Caco-2 (cell line): ENCODE measurements around the gene TMEM91. TPM values are rescaled to one million over a fixed set of nuclear protein-coding genes. Genes with fewer than 3 reads are reported as not detected.

ENCODE experiments used
- BruUV-seq: library from RNA; stranded (reverse); fragments of 400-500 nt; replicated peaks from 2 replicates; lab custom pipeline; 2021; lab: Mats Ljungman, UMichigan
- CTCF ChIA-PET: fragments of 300-600 bp; sonication (Branson Sonifier 250); formaldehyde crosslinking; loops from one replicate; lab custom pipeline; 2022; ENCODE audit warnings: antibody characterized with exemption; lab: Charles Lee
- POLR2A ChIA-PET: fragments of 300-600 bp; sonication (Branson Sonifier 250); formaldehyde crosslinking; loops from one replicate; lab custom pipeline; 2022; ENCODE audit warnings: antibody characterized with exemption; lab: Charles Lee
- DNase-seq, 2 experiments: peaks; one replicate each; pipeline versions ENCODE4 v3.0.0 to v3.0.0-alpha.2; 2020 to 2022
- H3K27me3 ChIP-seq: replicated peaks from 2 replicates; pipeline ENCODE4 v1.6.0; 2011; ENCODE audit warnings: low read length; ENCODE audit not compliant: control insufficient read depth, insufficient read depth
- H3K36me3 ChIP-seq: 2 replicates; pipeline ENCODE4 v1.5.1; 2011; ENCODE audit warnings: low read length; ENCODE audit not compliant: control insufficient read depth, insufficient read depth
- H3K4me1 ChIP-seq: fragments of 250-450 bp; sonication (Bioruptor Pico); 2 replicates; pipeline ENCODE4 v1.5.1; 2020; ENCODE audit warnings: mild to moderate bottlenecking
- H3K4me3 ChIP-seq: 2 replicates; pipeline ENCODE4 v1.5.1; 2011; ENCODE audit warnings: low read depth, mild to moderate bottlenecking, control low read depth, low read length
- H3K9me3 ChIP-seq: fragments of 250-450 bp; sonication (Bioruptor Pico); 2 replicates; pipeline ENCODE4 v1.5.1; 2020; ENCODE audit warnings: mild to moderate bottlenecking, moderate library complexity
- H3K27ac Mint-ChIP-seq: one replicate; pipeline ENCODE4 v1.8.0; 2022; ENCODE audit warnings: mixed read lengths; ENCODE audit not compliant: unreplicated experiment
- H3K27me3 Mint-ChIP-seq: one replicate; pipeline ENCODE4 v1.8.0; 2022; ENCODE audit warnings: mixed read lengths; ENCODE audit not compliant: insufficient read depth, unreplicated experiment
- H3K36me3 Mint-ChIP-seq: one replicate; pipeline ENCODE4 v1.8.0; 2022; ENCODE audit warnings: mild to moderate bottlenecking, mixed read lengths; ENCODE audit not compliant: insufficient read depth, unreplicated experiment
- H3K4me1 Mint-ChIP-seq: one replicate; pipeline ENCODE4 v1.8.0; 2022; ENCODE audit warnings: low read depth, mixed read lengths; ENCODE audit not compliant: unreplicated experiment
- H3K4me3 Mint-ChIP-seq: one replicate; pipeline ENCODE4 v1.8.0; 2022; ENCODE audit warnings: mild to moderate bottlenecking, moderate library complexity, mixed read lengths; ENCODE audit not compliant: unreplicated experiment
- H3K9me3 Mint-ChIP-seq: one replicate; pipeline ENCODE4 v1.8.0; 2022; ENCODE audit warnings: mixed read lengths; ENCODE audit not compliant: unreplicated experiment
- CTCF ChIP-seq, 2 experiments: fragments of 200-600 bp in 1 of 2; IDR thresholded peaks; 1 replicate in 1 of 2; 2 replicates in 1 of 2; pipeline versions ENCODE4 v1.5.1 to v1.8.0; 2011 to 2022; ENCODE audit warnings: antibody characterized with exemption in 1 of 2, control low read depth in 1 of 2, inconsistent platforms in 1 of 2, low read depth in 1 of 2, low read length in 1 of 2, mild to moderate bottlenecking in 1 of 2, moderate library complexity in 1 of 2; ENCODE audit not compliant: insufficient read depth in 1 of 2, severe bottlenecking in 1 of 2, unreplicated experiment in 1 of 2
- intact Hi-C: fragments of 100-400 bp; cut with micrococcal nuclease; formaldehyde crosslinking; loops from one replicate; pipeline ENCODE4 v1.10.0; 2022; ENCODE audit not compliant: unreplicated experiment
- total RNA-seq: library from RNA; stranded (reverse); gene quantifications from 2 replicates; pipeline ENCODE4 v1.2.3, GENCODE V29; 2022

Gene TMEM91
- total RNA-seq, 1 experiment from 2014 or later: 1.4 TPM

GRCh38 chr19:41431426-41432386, 55.4 kb downstream of the TMEM91 start:
- Histone ChIP-seq H3K36me3 (no peaks in the 10 kb centered on the region; the same call in 1 of the 2 replicates), H3K4me1 (peaks cover 10% of the 10 kb centered on the region; the same call in 1 of the 2 replicates), H3K9me3 (no peaks in the 10 kb centered on the region), H3K4me3 (no peak overlapping the region), H3K27me3 (no peaks in the 10 kb centered on the region)
- peaks cover 18% of the 10 kb centered on the region for H3K4me1 Mint-ChIP-seq
- POLR2A ChIA-PET: interaction anchor here (0.6 to 1.5 kb wide), 3 partner anchors 8 to 510 kb away, joined by 5 to 7 read pairs (median 6); partner anchors contain the start of genes B9D2 and DMAC2
- CTCF ChIA-PET: interaction anchor here (0.8 to 1.7 kb wide), 6 partner anchors 8 to 132 kb away, joined by 3 to 8 read pairs (median 5); partner anchors contain the start of genes B9D2 and DMAC2
- no peaks in the 10 kb centered on the region for H3K9me3 Mint-ChIP-seq
- H3K4me3 Mint-ChIP-seq: no peak overlapping the region
- peaks cover 17% of the 10 kb centered on the region for H3K36me3 Mint-ChIP-seq
- peak in 1 of 2 experiments; percentile 55 for DNase-seq
- intact Hi-C loops: loop anchor here (1.0 kb wide), 2 partner anchors 22 to 90 kb away; no protein-coding TSS in a partner anchor
- H3K27ac Mint-ChIP-seq: no peak overlapping the region
- H3K27me3 Mint-ChIP-seq: no peaks in the 10 kb centered on the region
- TSS peak; percentile 31 for BruUV-seq
- TF ChIP-seq CTCF (IDR thresholded peaks at IDR 0.05; ENCODE audit: insufficient read depth in 1 of 2, low read depth in 1 of 2, low read length in 1 of 2, severe bottlenecking in 1 of 2, unreplicated experiment in 1 of 2): peak; percentile 50 to 66

GRCh38 chr19:41433171-41433570, 56.8 kb downstream of the TMEM91 start:
- Mint-ChIP-seq H3K27ac (no peak overlapping the region), H3K4me1 (peaks cover 4% of the 10 kb centered on the region), H3K4me3 (no peak overlapping the region), H3K27me3 (no peaks in the 10 kb centered on the region), H3K36me3 (peaks cover 22% of the 10 kb centered on the region), H3K9me3 (no peaks in the 10 kb centered on the region)
- H3K4me3 ChIP-seq: no peak overlapping the region
- TF ChIP-seq CTCF (IDR thresholded peaks at IDR 0.05; ENCODE audit: insufficient read depth in 1 of 2, low read depth in 1 of 2, low read length in 1 of 2, severe bottlenecking in 1 of 2, unreplicated experiment in 1 of 2): no peak
- no peaks in the 10 kb centered on the region; the same call in none of the 2 replicates for H3K36me3 ChIP-seq
- H3K4me1 ChIP-seq: no peaks in the 10 kb centered on the region
- DNase-seq: no peak
- intact Hi-C loops: no loop called here
- CTCF ChIA-PET: interaction anchor here (0.6 kb wide), 1 partner anchor 108 kb away, joined by 3 read pairs; no protein-coding TSS in a partner anchor
- BruUV-seq: no TSS peak
- no peaks in the 10 kb centered on the region for H3K9me3 ChIP-seq
- POLR2A ChIA-PET: no interaction called here
- H3K27me3 ChIP-seq: no peaks in the 10 kb centered on the region

Other genes with a start within 250 kb of the TMEM91 start
- gene CYP2S1, start 183.3 kb upstream of the TMEM91 start, total RNA-seq: 56.0 and 63.0 TPM in 2 replicates
- gene AXL, start 157.3 kb upstream of the TMEM91 start, total RNA-seq: 1.2 and 1.6 TPM in 2 replicates
- gene HNRNPUL1, start 112.2 kb upstream of the TMEM91 start, total RNA-seq: 322 and 324 TPM in 2 replicates
- 47.1 and 47.8 TPM in 2 replicates for gene CCDC97, start 66.4 kb upstream of the TMEM91 start, total RNA-seq
- gene TGFB1, start 22.6 kb upstream of the TMEM91 start, total RNA-seq: 15.0 and 15.3 TPM in 2 replicates
- gene B9D2, start 12.4 kb upstream of the TMEM91 start, total RNA-seq: 3.6 and 4.0 TPM in 2 replicates
- 36.6 and 37.3 TPM in 2 replicates for gene EXOSC5, start 20.8 kb downstream of the TMEM91 start, total RNA-seq
- 9.4 and 19.4 TPM in 2 replicates for gene BCKDHA, start 21.3 kb downstream of the TMEM91 start, total RNA-seq
- gene B3GNT8, start 50.8 kb downstream of the TMEM91 start, total RNA-seq: 3.1 and 3.7 TPM in 2 replicates
- 75.9 and 85.0 TPM in 2 replicates for gene DMAC2, start 63.4 kb downstream of the TMEM91 start, total RNA-seq
- gene ERICH4, start 66.6 kb downstream of the TMEM91 start, total RNA-seq: not detected in 2 replicates
- not detected in 2 replicates for gene CEACAM21, start 199.6 kb downstream of the TMEM91 start, total RNA-seq